Upper lobe of left lung (tissue), 6 donors: ENCODE results near the gene COL6A1. TPM values are rescaled to one million over a fixed set of nuclear protein-coding genes. Genes with fewer than 3 reads are reported as not detected.
A peak's percentile ranks its signal among the peaks of the same experiment; 100 is the strongest.

Source experiments
- ATAC-seq, 2 donors: fragments of 200-7000 bp; cut with Tn5 transposase; one replicate each; pipeline ENCODE4 v1.9.1; 2022; ENCODE audit warnings: mild to moderate bottlenecking in 2 of 2, moderate library complexity in 2 of 2; ENCODE audit not compliant: low FRiP score in 2 of 2
- DNase-seq, 2 donors: peaks; one replicate each; pipeline ENCODE4 v3.0.0-alpha.2; 2019 to 2020
- H3K27ac ChIP-seq, 4 donors: fragments of 200-600 bp; sonication (generic); one replicate each; pipeline ENCODE4 v1.5.1; 2016 to 2019
- H3K27me3 ChIP-seq, 4 donors: fragments of 200-600 bp; sonication (generic); one replicate each; pipeline ENCODE4 v1.5.1; 2017 to 2019
- H3K36me3 ChIP-seq, 4 donors: fragments of 200-600 bp; sonication (generic); one replicate each; pipeline ENCODE4 v1.5.1; 2016 to 2019
- H3K4me1 ChIP-seq, 4 donors: fragments of 200-600 bp; sonication (generic); one replicate each; pipeline ENCODE4 v1.5.1; 2018 to 2019
- H3K4me3 ChIP-seq, 4 donors: fragments of 200-600 bp; sonication (generic); one replicate each; pipeline ENCODE4 v1.5.1; 2017 to 2019; ENCODE audit warnings: mild to moderate bottlenecking in 2 of 4, moderate library complexity in 1 of 4
- H3K9me3 ChIP-seq, 4 donors: fragments of 200-600 bp; sonication (generic); one replicate each; pipeline ENCODE4 v1.5.1; 2018 to 2019
- CTCF ChIP-seq, 6 experiments: fragments of 450-650 bp in 4 of 6; fragments of 200-600 bp in 2 of 6; sonication (generic) in 2 of 6; IDR thresholded peaks; one replicate each; pipeline ENCODE4 v1.5.1; 2016 to 2019; ENCODE audit warnings: antibody characterized with exemption in 6 of 6
- EP300 ChIP-seq, 4 donors: sonication (generic); formaldehyde crosslinking; IDR thresholded peaks; one replicate each; pipeline ENCODE4 v1.5.1; 2017; ENCODE audit warnings: antibody characterized with exemption in 4 of 4, control low read depth in 2 of 4
- POLR2A ChIP-seq, 4 donors: fragments of 450-650 bp; IDR thresholded peaks; one replicate each; pipeline ENCODE4 v1.5.1; 2016 to 2017; ENCODE audit warnings: antibody characterized with exemption in 4 of 4, mild to moderate bottlenecking in 2 of 4
- POLR2AphosphoS5 ChIP-seq, 2 donors: sonication (generic); formaldehyde crosslinking; IDR thresholded peaks; one replicate each; pipeline ENCODE4 v1.5.1; 2017; ENCODE audit warnings: antibody characterized with exemption in 2 of 2
- WGBS, 2 donors: methylation state at CpG; one replicate each; pipeline ENCODE4 v1.1.5; 2017 to 2018; 5-methylcytosine and 5-hydroxymethylcytosine counted together
- total RNA-seq, 6 donors: library from RNA; depleted of rRNA in 4 of 6; stranded (reverse); fragments of >200 nt in 4 of 6; gene quantifications; one replicate each; pipeline versions ENCODE4 v1.1.0 to v1.2.1, GENCODE V29; 2016 to 2021
- donor health status: DM: no; HTN: no; CAD: no; lungs with moderate emphysema.
- donor health status: DM: no; HTN: yes; CAD: no; lungs with severe emphysema.

The COL6A1 gene
- total RNA-seq, 6 donors from 2014 or later, result 61.9 to 351 (median 205) TPM

GRCh38 chr21:45942755-45943629 lies 38.6 kb upstream of the COL6A1 start:
- 80 to 83% methylated on average over 12 to 19 of the region's 20 CpGs for WGBS, 2 donors
- Histone ChIP-seq H3K27me3 (no peaks in the 10 kb centered on the region), H3K36me3 (no peaks in the 10 kb centered on the region), H3K27ac (no peak overlapping the region), H3K4me3 (no peak overlapping the region), H3K9me3 (no peaks in the 10 kb centered on the region), H3K4me1 (no peaks in the 10 kb centered on the region)
- no peak for ATAC-seq
- TF ChIP-seq EP300 (IDR thresholded peaks at IDR 0.05) (no peak), POLR2A (IDR thresholded peaks at IDR 0.05) (no peak), POLR2AphosphoS5 (IDR thresholded peaks at IDR 0.05) (no peak), CTCF (IDR thresholded peaks at IDR 0.05) (no peak)
- peak in 1 of 2 donors; percentile 62 for DNase-seq

GRCh38 chr21:45943630-45944540 lies 37.7 kb upstream of the COL6A1 start:
- no peak for TF ChIP-seq EP300 (IDR thresholded peaks at IDR 0.05)
- TF ChIP-seq CTCF (IDR thresholded peaks at IDR 0.05), result no peak
- TF ChIP-seq POLR2AphosphoS5 (IDR thresholded peaks at IDR 0.05), result no peak
- no peak for TF ChIP-seq POLR2A (IDR thresholded peaks at IDR 0.05)
- H3K4me1 ChIP-seq, result no peaks in the 10 kb centered on the region
- ATAC-seq (no peak), DNase-seq (peak in 1 of 2 donors; percentile 40)
- H3K9me3 ChIP-seq, result no peaks in the 10 kb centered on the region
- no peak overlapping the region for H3K27ac ChIP-seq
- 79 to 83% methylated on average over 6 to 7 of the region's 8 CpGs for WGBS, 2 donors
- H3K4me3 ChIP-seq, result no peak overlapping the region
- H3K27me3 ChIP-seq, result no peaks in the 10 kb centered on the region
- H3K36me3 ChIP-seq, result no peaks in the 10 kb centered on the region

- no peaks in the 10 kb centered on the region for H3K4me1 ChIP-seq
- DNase-seq, result peak in 1 of 2 donors; percentile 76
- TF ChIP-seq POLR2A (IDR thresholded peaks at IDR 0.05) (no peak), CTCF (IDR thresholded peaks at IDR 0.05) (no peak), POLR2AphosphoS5 (IDR thresholded peaks at IDR 0.05) (no peak), EP300 (IDR thresholded peaks at IDR 0.05) (no peak)
- 84 to 89% methylated on average over 8 to 14 of the region's 14 CpGs for WGBS, 2 donors
- no peaks in the 10 kb centered on the region for H3K36me3 ChIP-seq
- no peak for ATAC-seq
- no peak overlapping the region for H3K4me3 ChIP-seq
- H3K27ac ChIP-seq, result no peak overlapping the region
- no peaks in the 10 kb centered on the region for H3K9me3 ChIP-seq
- H3K27me3 ChIP-seq, result no peaks in the 10 kb centered on the region
These were observed 37.0 kb upstream of the COL6A1 start for GRCh38 chr21:45944601-45945000.

- H3K4me1 ChIP-seq, result peaks cover 0 to 2% (median 0%) of the 10 kb centered on the region in 4 donors
- no peak overlapping the region for H3K4me3 ChIP-seq
- TF ChIP-seq CTCF (IDR thresholded peaks at IDR 0.05), result no peak
- TF ChIP-seq EP300 (IDR thresholded peaks at IDR 0.05), result no peak
- TF ChIP-seq POLR2AphosphoS5 (IDR thresholded peaks at IDR 0.05), result no peak
- TF ChIP-seq POLR2A (IDR thresholded peaks at IDR 0.05), result no peak
- H3K27me3 ChIP-seq, result no peaks in the 10 kb centered on the region
- H3K27ac ChIP-seq, result no peak overlapping the region
- H3K36me3 ChIP-seq, result no peaks in the 10 kb centered on the region
- no peaks in the 10 kb centered on the region for H3K9me3 ChIP-seq
- ATAC-seq (no peak), DNase-seq (peak in 1 of 2 donors; percentile 46)
- WGBS, 2 donors, result 87 to 93% methylated on average over 8 to 23 of the region's 24 CpGs
These were observed 36.3 kb upstream of the COL6A1 start for GRCh38 chr21:45945066-45945867.
